Endothelial cell of umbilical vein (primary cell): ENCODE results near the gene MUC20. TPM values are rescaled to one million over a fixed set of nuclear protein-coding genes. Genes with fewer than 3 reads are reported as not detected.

Source experiments
- BruUV-seq: library from RNA; stranded (reverse); fragments of 400-500 nt; replicated peaks from 2 replicates; lab custom pipeline; 2021; lab: Mats Ljungman, UMichigan
- CTCF ChIA-PET: fragments of 300-600, 350-600 bp; sonication (Branson Sonifier 250); formaldehyde crosslinking; loops from one replicate; lab custom pipeline; 2021; ENCODE audit warnings: antibody characterized with exemption, inconsistent platforms; lab: Charles Lee
- POLR2A ChIA-PET: fragments of 300-600, 350-600 bp; sonication (Branson Sonifier 250); formaldehyde crosslinking; loops from one replicate; lab custom pipeline; 2021; ENCODE audit warnings: antibody characterized with exemption, inconsistent platforms; lab: Charles Lee
- DNase-seq: peaks from one replicate; pipeline ENCODE4 v3.0.0-alpha.2; 2011; ENCODE audit warnings: low read depth, low spot score
- FAIRE-seq: peaks from 2 replicates; lab custom pipeline; 2011; peaks lifted over from hg19 to GRCh38; lab: Jason Lieb, UNC
- H2AFZ ChIP-seq: 2 replicates; pipeline ENCODE4 v1.6.0; 2012; ENCODE audit warnings: low read depth, low read length, control low read depth, inconsistent platforms
- H3K27ac ChIP-seq: 2 replicates; pipeline ENCODE4 v1.5.1; 2011; ENCODE audit warnings: low read depth, mild to moderate bottlenecking, control low read depth, low read length, moderate library complexity; ENCODE audit not compliant: insufficient read depth
- H3K27me3 ChIP-seq, 2 experiments: 2 replicates each; pipeline versions ENCODE4 v1.6.0 to v1.6.1; 2011; ENCODE audit warnings: low read length in 2 of 2, mixed read lengths in 1 of 2; ENCODE audit not compliant: control insufficient read depth in 2 of 2, insufficient read depth in 2 of 2
- H3K36me3 ChIP-seq, 2 experiments: 2 replicates in 1 of 2; 3 replicates in 1 of 2; pipeline ENCODE4 v1.5.1; 2011; ENCODE audit warnings: low read length in 2 of 2, mild to moderate bottlenecking in 1 of 2, moderate library complexity in 1 of 2; ENCODE audit not compliant: control insufficient read depth in 2 of 2, insufficient read depth in 2 of 2; ENCODE audit errors: extremely low read depth in 1 of 2
- H3K4me1 ChIP-seq: 3 replicates; pipeline ENCODE4 v1.5.1; 2011; ENCODE audit warnings: mild to moderate bottlenecking, low read length; ENCODE audit not compliant: control insufficient read depth, insufficient read depth; ENCODE audit errors: extremely low read depth
- H3K4me2 ChIP-seq: 2 replicates; pipeline ENCODE4 v1.6.1; 2011; ENCODE audit warnings: low read length, control low read depth, mixed read lengths; ENCODE audit not compliant: insufficient read depth
- H3K4me3 ChIP-seq, 3 experiments: fragments of 200-600 bp in 1 of 3; sonication (generic), shearing (Covaris generic) in 1 of 3; replicated peaks in 1 of 3; 2 replicates each; pipeline ENCODE4 v1.5.1; 2011 to 2016; ENCODE audit warnings: control low read depth in 3 of 3, low read length in 3 of 3, mild to moderate bottlenecking in 2 of 3, inconsistent platforms in 1 of 3, low read depth in 1 of 3, moderate library complexity in 1 of 3; ENCODE audit not compliant: insufficient read depth in 1 of 3
- H3K79me2 ChIP-seq: 2 replicates; pipeline ENCODE4 v1.6.0; 2012; ENCODE audit warnings: low read length, inconsistent platforms; ENCODE audit not compliant: control insufficient read depth, insufficient read depth
- H3K9ac ChIP-seq: replicated peaks from 2 replicates; pipeline ENCODE3; 2011; ENCODE audit warnings: low read length, control low read depth; ENCODE audit not compliant: insufficient read depth; ENCODE audit errors: extremely low read depth
- H3K9me1 ChIP-seq: replicated peaks from 3 replicates; pipeline ENCODE4 v1.6.0; 2011; ENCODE audit warnings: mild to moderate bottlenecking, low read length; ENCODE audit not compliant: control insufficient read depth, insufficient read depth; ENCODE audit errors: extremely low read depth
- H3K9me3 ChIP-seq: replicated peaks from 2 replicates; pipeline ENCODE4 v1.5.1; 2012; ENCODE audit warnings: low read length, inconsistent platforms; ENCODE audit not compliant: control insufficient read depth, insufficient read depth
- H4K20me1 ChIP-seq: replicated peaks from 2 replicates; pipeline ENCODE3; 2011; ENCODE audit warnings: mild to moderate bottlenecking, low read length; ENCODE audit not compliant: control insufficient read depth, insufficient read depth; ENCODE audit errors: extremely low read depth
- EZH2 ChIP-seq: IDR thresholded peaks from 2 replicates; pipeline ENCODE4 v1.6.1; 2012; ENCODE audit warnings: borderline replicate concordance, low read depth, mild to moderate bottlenecking, moderate library complexity, low read length, inconsistent platforms; ENCODE audit not compliant: severe bottlenecking
- FOS ChIP-seq: IDR thresholded peaks from 2 replicates; pipeline ENCODE4 v1.6.1; 2011; ENCODE audit warnings: mild to moderate bottlenecking, low read length, moderate library complexity, borderline replicate concordance; ENCODE audit not compliant: insufficient read depth
- GATA2 ChIP-seq: IDR thresholded peaks from 2 replicates; pipeline ENCODE4 v1.7.0; 2011; ENCODE audit warnings: low read depth, mild to moderate bottlenecking, moderate library complexity, mixed read lengths, low read length; ENCODE audit not compliant: insufficient read length, insufficient read depth
- JUN ChIP-seq: IDR thresholded peaks from 2 replicates; pipeline ENCODE4 v1.6.1; 2011; ENCODE audit warnings: borderline replicate concordance, low read depth; ENCODE audit not compliant: insufficient read length, insufficient read depth
- MYC ChIP-seq: IDR thresholded peaks from one replicate; pipeline ENCODE4 v1.6.1; 2011; ENCODE audit warnings: mild to moderate bottlenecking, low read depth, low read length
- POLR2A ChIP-seq: IDR thresholded peaks from 2 replicates; pipeline ENCODE4 v1.6.1; 2012; ENCODE audit warnings: low read depth, mild to moderate bottlenecking, control low read depth, low read length
- POLR2AphosphoS5 ChIP-seq: IDR thresholded peaks from 2 replicates; pipeline ENCODE4 v1.6.1; 2012; ENCODE audit warnings: low read depth, mild to moderate bottlenecking, control low read depth, low read length, moderate library complexity; ENCODE audit not compliant: insufficient read depth
- dilution Hi-C: fragments of 300-500 bp; cut with MboI; formaldehyde crosslinking; loops from one replicate; pipeline ENCODE4 v1.15.0; 2019; ENCODE audit warnings: low sequenced_read_pairs; ENCODE audit not compliant: extremely low pct_ligation_motif_present
- intact Hi-C: fragments of 100-400 bp; cut with micrococcal nuclease; formaldehyde crosslinking; loops from one replicate; pipeline ENCODE4 v1.10.0; 2022
- polyA plus RNA-seq, 4 experiments: library from polyadenylated mRNA; depleted of rRNA in 3 of 4; stranded (reverse) in 3 of 4; unstranded in 1 of 4; fragments of >200 nt; gene quantifications; 2 replicates each; pipeline versions ENCODE4 v1.2.1 to v1.2.3, GENCODE V29; 2011 to 2012; ENCODE audit warnings: missing spikeins in 1 of 4
- total RNA-seq: library from RNA; stranded (reverse); gene quantifications from 2 replicates; pipeline ENCODE4 v1.2.3, GENCODE V29; 2021
- TF ChIP-seq, protein P1 (sequence below), 2 donors: IDR thresholded peaks; 1 replicate in 1 of 2; 2 replicates in 1 of 2; pipeline ENCODE4 v1.5.1; 2011; ENCODE audit warnings: low read length in 2 of 2, mild to moderate bottlenecking in 2 of 2, moderate library complexity in 2 of 2, control low read depth in 1 of 2, inconsistent platforms in 1 of 2, low read depth in 1 of 2; ENCODE audit not compliant: insufficient read depth in 1 of 2; ENCODE audit errors: extremely low read depth in 1 of 2
- TF ChIP-seq, protein P2 (sequence below): IDR thresholded peaks from 2 replicates; pipeline ENCODE4 v1.6.1; 2011; ENCODE audit not compliant: insufficient read depth, insufficient read length

Gene MUC20
- total and polyA plus RNA-seq, 2 donors (not counting 3 experiments of a cell fraction or from before 2014, with no cell fraction given), result 0.62 TPM; not detected in 1

DNA sequence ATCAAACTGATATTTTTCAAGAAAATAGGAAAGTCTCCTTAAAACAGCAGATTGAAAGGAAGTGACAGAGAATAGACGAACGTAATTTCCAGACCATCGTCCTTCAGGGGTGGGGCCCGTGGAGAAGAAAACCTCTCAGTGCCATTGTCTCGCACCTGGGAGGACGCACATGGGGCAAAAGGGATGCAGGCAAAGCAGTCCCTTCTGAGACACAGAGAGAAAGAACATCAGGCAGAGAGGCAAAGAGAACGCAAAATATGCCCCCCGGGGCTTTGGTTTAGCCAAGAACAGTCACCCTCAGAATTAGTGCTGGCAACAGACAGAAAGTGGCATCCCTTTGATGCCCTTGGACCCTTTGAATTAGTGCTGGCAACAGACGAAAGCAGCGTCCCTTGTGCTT lies 37.0 kb downstream of the MUC20 start:
- no peak for FAIRE-seq
- Histone ChIP-seq H3K79me2 (no peaks in the 10 kb centered on the region), H3K4me2 (peak overlapping the region; percentile 16), H3K27me3 (peaks cover 15 to 19% of the 10 kb centered on the region in 2 experiments), H2AFZ (no peak overlapping the region), H3K4me1 (peaks cover 6% of the 10 kb centered on the region), H3K4me3 (no peak overlapping the region), H3K9ac (no peak overlapping the region), H4K20me1 (no peaks in the 10 kb centered on the region), H3K36me3 (no peaks in the 10 kb centered on the region), H3K27ac (no peak overlapping the region), H3K9me1 (no peaks in the 10 kb centered on the region), H3K9me3 (no peaks in the 10 kb centered on the region)
- TF ChIP-seq POLR2AphosphoS5 (no peak), EZH2 (no peak), JUN (no peak), MYC (no peak), GATA2 (no peak), FOS (no peak), POLR2A (no peak)
- TF ChIP-seq, protein P1, sequence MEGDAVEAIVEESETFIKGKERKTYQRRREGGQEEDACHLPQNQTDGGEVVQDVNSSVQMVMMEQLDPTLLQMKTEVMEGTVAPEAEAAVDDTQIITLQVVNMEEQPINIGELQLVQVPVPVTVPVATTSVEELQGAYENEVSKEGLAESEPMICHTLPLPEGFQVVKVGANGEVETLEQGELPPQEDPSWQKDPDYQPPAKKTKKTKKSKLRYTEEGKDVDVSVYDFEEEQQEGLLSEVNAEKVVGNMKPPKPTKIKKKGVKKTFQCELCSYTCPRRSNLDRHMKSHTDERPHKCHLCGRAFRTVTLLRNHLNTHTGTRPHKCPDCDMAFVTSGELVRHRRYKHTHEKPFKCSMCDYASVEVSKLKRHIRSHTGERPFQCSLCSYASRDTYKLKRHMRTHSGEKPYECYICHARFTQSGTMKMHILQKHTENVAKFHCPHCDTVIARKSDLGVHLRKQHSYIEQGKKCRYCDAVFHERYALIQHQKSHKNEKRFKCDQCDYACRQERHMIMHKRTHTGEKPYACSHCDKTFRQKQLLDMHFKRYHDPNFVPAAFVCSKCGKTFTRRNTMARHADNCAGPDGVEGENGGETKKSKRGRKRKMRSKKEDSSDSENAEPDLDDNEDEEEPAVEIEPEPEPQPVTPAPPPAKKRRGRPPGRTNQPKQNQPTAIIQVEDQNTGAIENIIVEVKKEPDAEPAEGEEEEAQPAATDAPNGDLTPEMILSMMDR (IDR thresholded peaks at IDR 0.05; ENCODE audit: extremely low read depth in 1 of 2, insufficient read depth in 1 of 2, low read depth in 1 of 2, low read length in 2 of 2), result no peak
- TF ChIP-seq, protein P2, sequence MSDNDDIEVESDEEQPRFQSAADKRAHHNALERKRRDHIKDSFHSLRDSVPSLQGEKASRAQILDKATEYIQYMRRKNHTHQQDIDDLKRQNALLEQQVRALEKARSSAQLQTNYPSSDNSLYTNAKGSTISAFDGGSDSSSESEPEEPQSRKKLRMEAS, result no peak
- no TSS peak for BruUV-seq
- ChIA-PET POLR2A (no interaction called here), CTCF (no interaction called here)
- intact Hi-C loops, result no loop called here
- dilution Hi-C loops, result no loop called here
- DNase-seq, result no peak
